ENCODE results near the gene ANTKMT. TPM values are rescaled to one million over a fixed set of nuclear protein-coding genes. Genes with fewer than 3 reads are reported as not detected.

The ANTKMT gene
- total and polyA plus RNA-seq, 12 donors: 23.3 to 91.1 (median 31.7) TPM

DNA sequence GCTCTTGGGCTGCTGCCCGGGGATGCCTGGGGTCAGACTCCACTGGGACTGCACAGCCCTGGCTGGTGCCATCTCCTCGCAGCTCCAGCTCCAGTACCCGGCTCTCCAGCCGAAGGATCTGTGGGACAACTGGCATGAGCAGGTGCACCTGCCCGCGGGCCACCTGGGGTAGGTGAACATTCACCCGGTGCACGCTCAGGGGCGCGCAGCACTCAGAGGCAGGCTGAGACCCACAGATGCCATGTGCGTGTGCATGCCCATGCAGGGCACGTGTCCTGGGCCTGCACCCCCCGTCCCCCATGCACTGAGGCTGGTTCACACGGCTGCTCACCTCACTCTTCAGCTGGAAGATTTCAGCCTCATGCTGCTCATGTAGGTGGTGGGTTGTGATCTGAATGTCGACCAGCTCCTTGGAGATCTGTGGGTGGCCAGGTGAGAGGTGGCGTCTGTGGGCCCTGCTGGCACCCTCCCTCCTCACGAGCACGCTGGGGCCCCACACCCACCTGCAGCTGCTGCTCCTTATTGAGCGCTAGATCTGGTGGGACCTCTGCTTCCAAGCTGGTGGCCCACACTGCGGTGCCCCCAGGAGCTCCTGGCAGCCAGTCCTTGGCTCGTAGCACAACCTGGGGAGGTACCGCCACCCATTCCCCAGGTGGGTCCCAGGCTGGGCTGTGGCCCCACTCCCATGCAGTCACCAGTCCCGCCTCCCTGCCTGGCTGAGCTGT, 4.7 kb downstream of the ANTKMT start:
- no peak for ATAC-seq
- TF ChIP-seq, protein P1, sequence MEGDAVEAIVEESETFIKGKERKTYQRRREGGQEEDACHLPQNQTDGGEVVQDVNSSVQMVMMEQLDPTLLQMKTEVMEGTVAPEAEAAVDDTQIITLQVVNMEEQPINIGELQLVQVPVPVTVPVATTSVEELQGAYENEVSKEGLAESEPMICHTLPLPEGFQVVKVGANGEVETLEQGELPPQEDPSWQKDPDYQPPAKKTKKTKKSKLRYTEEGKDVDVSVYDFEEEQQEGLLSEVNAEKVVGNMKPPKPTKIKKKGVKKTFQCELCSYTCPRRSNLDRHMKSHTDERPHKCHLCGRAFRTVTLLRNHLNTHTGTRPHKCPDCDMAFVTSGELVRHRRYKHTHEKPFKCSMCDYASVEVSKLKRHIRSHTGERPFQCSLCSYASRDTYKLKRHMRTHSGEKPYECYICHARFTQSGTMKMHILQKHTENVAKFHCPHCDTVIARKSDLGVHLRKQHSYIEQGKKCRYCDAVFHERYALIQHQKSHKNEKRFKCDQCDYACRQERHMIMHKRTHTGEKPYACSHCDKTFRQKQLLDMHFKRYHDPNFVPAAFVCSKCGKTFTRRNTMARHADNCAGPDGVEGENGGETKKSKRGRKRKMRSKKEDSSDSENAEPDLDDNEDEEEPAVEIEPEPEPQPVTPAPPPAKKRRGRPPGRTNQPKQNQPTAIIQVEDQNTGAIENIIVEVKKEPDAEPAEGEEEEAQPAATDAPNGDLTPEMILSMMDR (IDR thresholded peaks at IDR 0.05): no peak

DNA sequence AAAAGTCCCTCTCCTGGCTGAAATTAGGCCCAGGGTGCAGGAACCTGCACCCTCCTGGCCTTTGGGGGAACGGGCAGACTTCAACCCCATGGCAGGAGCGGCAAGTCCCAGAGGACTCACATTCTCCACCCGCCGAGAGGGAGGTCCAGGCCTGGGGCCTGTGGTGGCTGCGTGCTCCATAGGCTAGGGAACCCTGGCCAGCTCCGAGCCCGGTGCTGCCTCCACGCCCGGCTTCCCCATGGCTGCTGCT, 5.2 kb downstream of the ANTKMT start:
- Histone ChIP-seq H3K27me3 (peaks cover 0 to 32% (median 23%) of the 10 kb centered on the region in 7 donors), H3K36me3 (peaks cover 0 to 20% (median 0%) of the 10 kb centered on the region in 9 donors), H3K4me3 (peak overlapping the region in 3 of 10 donors; percentile 44 to 64 (median 56)), H3K27ac (no peak overlapping the region), H3K9me3 (no peaks in the 10 kb centered on the region), H3K4me1 (peaks cover 18 to 42% (median 34%) of the 10 kb centered on the region in 9 donors)
- no peak for ATAC-seq
- WGBS, 2 donors: 17 to 18% methylated on average over 9 of the region's 9 CpGs
- intact Hi-C loops (cut with DNase I): no loop called here
- TF ChIP-seq, protein P1 (IDR thresholded peaks at IDR 0.05): no peak
- DNase-seq: no peak

More for the DNA sequence above, 4.7 kb downstream of the ANTKMT start:
- 78% methylated on average over 23 of the region's 23 CpGs for WGBS, 2 donors
- intact Hi-C loops (cut with DNase I): no loop called here
- Histone ChIP-seq H3K9me3 (no peaks in the 10 kb centered on the region), H3K27me3 (peaks cover 0 to 32% (median 23%) of the 10 kb centered on the region in 7 donors), H3K4me3 (no peak overlapping the region), H3K4me1 (peaks cover 18 to 44% (median 36%) of the 10 kb centered on the region in 9 donors), H3K36me3 (peaks cover 0 to 17% (median 0%) of the 10 kb centered on the region in 9 donors), H3K27ac (no peak overlapping the region)
- no peak for DNase-seq

DNA sequence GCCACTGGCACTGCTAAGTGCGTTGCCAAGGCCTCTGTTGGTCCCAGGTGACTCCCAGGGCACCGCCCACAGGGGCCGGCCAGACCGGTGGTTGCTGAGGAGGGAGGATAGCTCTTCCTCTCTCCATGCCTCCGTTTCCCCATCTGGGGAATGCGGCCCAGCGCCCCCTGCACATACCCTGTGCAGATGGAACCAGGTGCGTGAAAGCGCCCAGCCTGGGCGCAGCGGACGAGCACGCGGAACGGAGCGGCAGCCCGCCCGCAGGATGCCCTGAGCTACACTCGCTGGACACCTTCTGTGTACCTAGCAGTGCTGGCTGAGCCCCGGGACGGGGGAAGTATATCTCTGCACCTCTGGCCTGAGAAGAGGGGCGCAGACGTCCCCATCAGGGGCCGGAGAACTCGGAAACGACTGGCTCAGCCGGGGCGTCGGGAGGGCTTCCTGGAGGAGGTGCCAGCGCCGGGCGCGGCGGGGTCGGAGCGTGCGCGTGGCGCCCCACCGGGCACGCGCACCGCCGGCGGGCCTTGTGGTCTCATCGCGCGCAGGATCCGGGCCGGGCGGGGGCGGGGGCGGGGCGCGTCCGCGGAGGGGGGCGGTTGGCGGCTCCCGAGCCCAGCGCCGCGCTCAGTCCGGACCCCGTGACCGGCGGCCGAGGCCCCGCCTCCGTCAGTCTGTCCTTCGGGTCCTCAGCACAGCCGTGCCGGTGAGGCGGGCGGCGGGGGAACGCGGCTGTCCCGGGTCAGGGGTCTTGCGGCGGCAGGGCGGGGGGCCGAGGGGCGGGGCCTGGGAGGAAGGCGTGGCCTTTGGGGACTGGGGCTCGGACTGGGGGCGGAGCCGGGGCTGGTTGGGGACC, 5.7 kb downstream of the ANTKMT start, which contains the start of the genes CCDC78 and HAGHL:
Gene CCDC78 (minus strand): TSS at position 6 of the 853 bp plus-strand sequence. CDS start 76 bp downstream, outside the sequence.
Gene HAGHL (plus strand): TSS at position 669 of the 853 bp plus-strand sequence. CDS start 404 bp downstream, outside the sequence.
- intact Hi-C loops (cut with DNase I): no loop called here
- peak within 1 kb of the TSS; percentile 44 to 70 (median 56) for H3K4me3 ChIP-seq
- peaks cover 15 to 39% (median 30%) of the 10 kb centered on the region in 9 donors for H3K4me1 ChIP-seq
- peaks cover 0 to 32% (median 23%) of the 10 kb centered on the region in 7 donors for H3K27me3 ChIP-seq
- 1 to 2% methylated on average over 64 to 88 of the region's 88 CpGs for WGBS, 2 donors
- TF ChIP-seq, protein P1 (IDR thresholded peaks at IDR 0.05): no peak
- H3K36me3 ChIP-seq: peaks cover 0 to 25% (median 0%) of the 10 kb centered on the region in 9 donors
- no peaks in the 10 kb centered on the region for H3K9me3 ChIP-seq
- peak; percentile 3 to 56 (median 24) for ATAC-seq
- peak; percentile 54 to 73 for DNase-seq
- peak within 1 kb of the TSS in 3 of 10 donors; percentile 39 to 59 (median 58) for H3K27ac ChIP-seq

DNA sequence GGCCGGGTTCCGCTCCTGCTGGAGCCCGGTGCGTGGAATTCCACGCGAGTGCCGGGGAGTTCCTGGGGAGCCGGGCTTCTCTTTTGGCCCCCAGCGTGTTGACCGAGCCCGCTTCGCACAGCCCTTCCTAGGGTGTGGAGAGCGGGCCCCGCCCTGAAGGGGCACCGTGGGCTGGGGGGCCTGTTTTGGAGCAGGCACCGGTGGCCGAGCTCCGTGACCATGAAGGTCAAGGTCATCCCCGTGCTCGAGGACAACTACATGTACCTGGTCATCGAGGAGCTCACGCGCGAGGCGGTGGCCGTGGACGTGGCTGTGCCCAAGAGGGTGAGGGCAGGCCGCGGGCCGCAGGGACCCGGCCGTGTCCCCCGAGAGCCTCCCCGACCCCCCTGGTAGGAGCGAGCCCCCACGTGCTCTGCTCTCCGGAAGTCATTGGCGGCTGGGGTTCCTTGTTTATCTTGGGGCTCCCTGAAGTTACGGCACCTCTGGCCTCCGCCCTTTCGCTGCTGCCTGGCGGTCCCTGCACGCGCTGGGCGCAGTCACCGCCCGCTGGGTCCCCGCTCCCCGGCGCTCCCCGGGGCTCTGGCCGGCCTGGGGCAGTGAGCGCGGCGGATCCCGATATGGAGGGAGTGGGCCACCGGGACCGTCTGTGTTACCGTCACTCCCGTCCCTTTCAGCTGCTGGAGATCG, 6.5 kb downstream of the ANTKMT start:
- TF ChIP-seq, protein P1 (IDR thresholded peaks at IDR 0.05): no peak
- intact Hi-C loops (cut with DNase I): no loop called here
- Histone ChIP-seq H3K36me3 (peaks cover 0 to 32% (median 7%) of the 10 kb centered on the region in 9 donors), H3K4me1 (peaks cover 12 to 31% (median 24%) of the 10 kb centered on the region in 9 donors), H3K27ac (peak overlapping the region in 3 of 10 donors; percentile 39 to 59 (median 58)), H3K9me3 (no peaks in the 10 kb centered on the region), H3K4me3 (peak overlapping the region; percentile 44 to 70 (median 56)), H3K27me3 (peaks cover 0 to 32% (median 23%) of the 10 kb centered on the region in 7 donors)
- ATAC-seq (peak in 2 of 8 donors; percentile 1 to 3), DNase-seq (no peak)
- WGBS, 2 donors: 0 to 1% methylated on average over 61 of the region's 61 CpGs

All from heart right ventricle (tissue), 16 donors.